GM19193 (cell line): ENCODE data around the gene APBA2.

Source experiments
- POLR2A ChIP-seq: IDR thresholded peaks from 4 replicates; pipeline ENCODE4 v1.6.1; 2011; ENCODE audit not compliant: insufficient read depth, insufficient read length; ENCODE audit errors: extremely low read depth

The APBA2 gene

GRCh38 chr15:28896951-28897350 lies 11.2 kb downstream of the APBA2 start:
- TF ChIP-seq POLR2A = no peak

GRCh38 chr15:28897861-28898585 lies 12.2 kb downstream of the APBA2 start:
- no peak for TF ChIP-seq POLR2A

- no peak for TF ChIP-seq POLR2A
Observed at GRCh38 chr15:28899061-28899738, 13.4 kb downstream of the APBA2 start.

- no peak for TF ChIP-seq POLR2A
Observed at GRCh38 chr15:28900041-28900891, 14.5 kb downstream of the APBA2 start.

GRCh38 chr15:28900892-28901586 lies 15.3 kb downstream of the APBA2 start:
- no peak for TF ChIP-seq POLR2A

- TF ChIP-seq POLR2A = no peak
Observed at GRCh38 chr15:28901587-28901980, 15.8 kb downstream of the APBA2 start.

- no peak for TF ChIP-seq POLR2A
Observed at GRCh38 chr15:28901987-28902745, 16.4 kb downstream of the APBA2 start.

GRCh38 chr15:28902856-28903255 lies 17.1 kb downstream of the APBA2 start:
- TF ChIP-seq POLR2A = no peak

- no peak for TF ChIP-seq POLR2A
Observed at GRCh38 chr15:28903555-28903954, 17.8 kb downstream of the APBA2 start.

GRCh38 chr15:28904003-28904402 lies 18.2 kb downstream of the APBA2 start:
- no peak for TF ChIP-seq POLR2A

GRCh38 chr15:28904541-28905315 lies 19.0 kb downstream of the APBA2 start:
- no peak for TF ChIP-seq POLR2A

GRCh38 chr15:28907338-28907960 lies 21.7 kb downstream of the APBA2 start:
- no peak for TF ChIP-seq POLR2A

- TF ChIP-seq POLR2A = no peak
Observed at GRCh38 chr15:28909958-28910500, 24.3 kb downstream of the APBA2 start.

GRCh38 chr15:28911310-28911931 lies 25.6 kb downstream of the APBA2 start:
- TF ChIP-seq POLR2A = no peak
